H9 (cell line): ENCODE results near the gene ALDH5A1. TPM values are rescaled to one million over a fixed set of nuclear protein-coding genes. Genes with fewer than 3 reads are reported as not detected.

Experiments used
- DNase-seq: peaks from one replicate; pipeline ENCODE4 v3.0.0-alpha.2; 2017
- H2AFZ ChIP-seq: one replicate; pipeline ENCODE4 v1.6.1; 2013; ENCODE audit warnings: mild to moderate bottlenecking, low read length, control low read depth, moderate library complexity
- H2AK5ac ChIP-seq: 2 replicates; pipeline ENCODE4 v1.6.1; 2013; ENCODE audit warnings: low read length, control low read depth, mixed read lengths; ENCODE audit not compliant: insufficient read length
- H2BK120ac ChIP-seq: one replicate; pipeline ENCODE4 v1.6.1; 2013; ENCODE audit warnings: low read depth, mild to moderate bottlenecking, low read length, control low read depth, inconsistent platforms; ENCODE audit not compliant: poor library complexity, severe bottlenecking
- H2BK12ac ChIP-seq: 2 replicates; pipeline ENCODE4 v1.6.1; 2013; ENCODE audit warnings: low read length, control low read depth, mixed read lengths, low read depth; ENCODE audit not compliant: insufficient read length
- H2BK15ac ChIP-seq: 2 replicates; pipeline ENCODE4 v1.6.1; 2013; ENCODE audit warnings: low read depth, low read length, control low read depth
- H2BK20ac ChIP-seq: one replicate; pipeline ENCODE4 v1.6.1; 2013; ENCODE audit warnings: low read depth, mild to moderate bottlenecking, low read length, control low read depth, inconsistent platforms; ENCODE audit not compliant: poor library complexity, severe bottlenecking
- H2BK5ac ChIP-seq: 2 replicates; pipeline ENCODE4 v1.6.1; 2013; ENCODE audit warnings: low read length, control low read depth, mixed read lengths; ENCODE audit not compliant: insufficient read length
- H3K14ac ChIP-seq: 2 replicates; pipeline ENCODE4 v1.6.1; 2013; ENCODE audit warnings: low read length, control low read depth; ENCODE audit not compliant: insufficient read depth
- H3K18ac ChIP-seq: 2 replicates; pipeline ENCODE4 v1.6.1; 2013; ENCODE audit warnings: low read depth, mild to moderate bottlenecking, mixed read lengths, low read length, control low read depth; ENCODE audit not compliant: insufficient read length
- H3K23ac ChIP-seq: 2 replicates; pipeline ENCODE4 v1.6.1; 2013; ENCODE audit warnings: low read length, control low read depth, mixed read lengths, low read depth; ENCODE audit not compliant: insufficient read length
- H3K23me2 ChIP-seq: 2 replicates; pipeline ENCODE4 v1.6.1; 2013; ENCODE audit warnings: low read depth, mild to moderate bottlenecking, mixed read lengths, low read length, control low read depth; ENCODE audit not compliant: insufficient read length, poor library complexity, severe bottlenecking
- H3K27ac ChIP-seq: 2 replicates; pipeline ENCODE4 v1.5.1; 2013; ENCODE audit warnings: low read length, control low read depth, mixed read lengths, low read depth; ENCODE audit not compliant: insufficient read length
- H3K27me3 ChIP-seq: 2 replicates; pipeline ENCODE4 v1.6.1; 2013; ENCODE audit warnings: low read length, control low read depth, inconsistent platforms; ENCODE audit not compliant: insufficient read depth
- H3K4ac ChIP-seq: 2 replicates; pipeline ENCODE4 v1.6.1; 2013; ENCODE audit warnings: low read depth, mild to moderate bottlenecking, control low read depth, inconsistent platforms, low read length, moderate library complexity
- H3K4me1 ChIP-seq: 2 replicates; pipeline ENCODE4 v1.6.1; 2013; ENCODE audit warnings: low read length, control low read depth, inconsistent platforms; ENCODE audit not compliant: insufficient read depth
- H3K4me2 ChIP-seq: 2 replicates; pipeline ENCODE4 v1.6.1; 2013; ENCODE audit warnings: low read length, control low read depth, mixed read lengths; ENCODE audit not compliant: insufficient read length, insufficient read depth
- H3K56ac ChIP-seq: 2 replicates; pipeline ENCODE4 v1.6.1; 2013; ENCODE audit warnings: low read depth, mild to moderate bottlenecking, mixed read lengths, low read length, control low read depth; ENCODE audit not compliant: insufficient read length
- H3K79me1 ChIP-seq: 2 replicates; pipeline ENCODE4 v1.6.1; 2013; ENCODE audit warnings: low read depth, mild to moderate bottlenecking, moderate library complexity, low read length, control low read depth, inconsistent platforms; ENCODE audit not compliant: insufficient read depth, poor library complexity, severe bottlenecking
- H3K79me2 ChIP-seq: 2 replicates; pipeline ENCODE4 v1.6.1; 2013; ENCODE audit warnings: low read length, control low read depth, inconsistent platforms; ENCODE audit not compliant: insufficient read depth
- H3K9ac ChIP-seq: 2 replicates; pipeline ENCODE4 v1.6.1; 2013; ENCODE audit warnings: low read length, control low read depth, mixed read lengths; ENCODE audit not compliant: insufficient read length; ENCODE audit errors: extremely low read depth
- H3K9me3 ChIP-seq: one replicate; pipeline ENCODE4 v1.6.1; 2013; ENCODE audit warnings: low read depth, low read length, inconsistent platforms; ENCODE audit not compliant: control insufficient read depth
- H3T11ph ChIP-seq: one replicate; pipeline ENCODE4 v1.6.1; 2013; ENCODE audit warnings: mild to moderate bottlenecking, low read length, control low read depth, inconsistent platforms
- H4K20me1 ChIP-seq: one replicate; pipeline ENCODE4 v1.6.1; 2013; ENCODE audit not compliant: control insufficient read depth, insufficient read length, insufficient read depth
- H4K5ac ChIP-seq: 2 replicates; pipeline ENCODE4 v1.6.1; 2013; ENCODE audit warnings: low read depth, mild to moderate bottlenecking, mixed read lengths, low read length, control low read depth; ENCODE audit not compliant: insufficient read length
- H4K8ac ChIP-seq: replicated peaks from 2 replicates; pipeline ENCODE4 v1.6.1; 2013; ENCODE audit warnings: low read length, control low read depth, mixed read lengths, low read depth; ENCODE audit not compliant: insufficient read length
- H4K91ac ChIP-seq: 2 replicates; pipeline ENCODE4 v1.6.1; 2013; ENCODE audit warnings: low read depth, mild to moderate bottlenecking, moderate library complexity, mixed read lengths, low read length, control low read depth; ENCODE audit not compliant: insufficient read length
- H3K27ac Mint-ChIP-seq, 3 experiments: 2 replicates in 2 of 3; 3 replicates in 1 of 3; pipeline ENCODE4 v1.8.0; 2020 to 2021; ENCODE audit warnings: mixed read lengths in 3 of 3, mild to moderate bottlenecking in 1 of 3, moderate library complexity in 1 of 3
- H3K27me3 Mint-ChIP-seq: 2 replicates; pipeline ENCODE4 v1.8.0; 2021; ENCODE audit warnings: low read depth, mild to moderate bottlenecking, moderate library complexity, mixed read lengths
- H3K36me3 Mint-ChIP-seq, 3 experiments: 2 replicates in 2 of 3; 3 replicates in 1 of 3; pipeline ENCODE4 v1.8.0; 2020 to 2021; ENCODE audit warnings: low read depth in 3 of 3, mixed read lengths in 3 of 3; ENCODE audit not compliant: insufficient read depth in 1 of 3
- H3K4me1 Mint-ChIP-seq, 2 experiments: 2 replicates each; pipeline ENCODE4 v1.8.0; 2020; ENCODE audit warnings: mixed read lengths in 2 of 2
- H3K4me3 Mint-ChIP-seq, 2 experiments: 2 replicates in 1 of 2; 3 replicates in 1 of 2; pipeline ENCODE4 v1.8.0; 2020 to 2021; ENCODE audit warnings: mild to moderate bottlenecking in 2 of 2, mixed read lengths in 2 of 2, moderate library complexity in 1 of 2
- H3K9me3 Mint-ChIP-seq, 2 experiments: 2 replicates in 1 of 2; 3 replicates in 1 of 2; pipeline ENCODE4 v1.8.0; 2020; ENCODE audit warnings: mild to moderate bottlenecking in 2 of 2, mixed read lengths in 2 of 2, moderate library complexity in 1 of 2
- WGBS: extraction: QIAGEN DNeasy Blood & Tissue Kit; methylation state at CpG from one replicate; pipeline ENCODE4 v1.1.7; 2013; ENCODE audit warnings: missing lambda C conversion rate, low lambda C conversion rate, mixed read lengths; ENCODE audit not compliant: insufficient read length; ENCODE audit errors: extremely low coverage; 5-methylcytosine and 5-hydroxymethylcytosine counted together
- total RNA-seq: library from RNA; stranded (reverse); gene quantifications from 2 replicates; pipeline ENCODE4 v1.2.1, GENCODE V29; 2021
- TF ChIP-seq, protein P1 (sequence below): fragments of 200-600 bp; sonication (generic); conservative IDR thresholded peaks from 3 replicates; pipeline ENCODE4 v1.8.0; 2021; ENCODE audit warnings: antibody characterized with exemption, mild to moderate bottlenecking

ALDH5A1 gene
- total RNA-seq, 1 experiment from 2014 or later, result 5.4 TPM

DNA sequence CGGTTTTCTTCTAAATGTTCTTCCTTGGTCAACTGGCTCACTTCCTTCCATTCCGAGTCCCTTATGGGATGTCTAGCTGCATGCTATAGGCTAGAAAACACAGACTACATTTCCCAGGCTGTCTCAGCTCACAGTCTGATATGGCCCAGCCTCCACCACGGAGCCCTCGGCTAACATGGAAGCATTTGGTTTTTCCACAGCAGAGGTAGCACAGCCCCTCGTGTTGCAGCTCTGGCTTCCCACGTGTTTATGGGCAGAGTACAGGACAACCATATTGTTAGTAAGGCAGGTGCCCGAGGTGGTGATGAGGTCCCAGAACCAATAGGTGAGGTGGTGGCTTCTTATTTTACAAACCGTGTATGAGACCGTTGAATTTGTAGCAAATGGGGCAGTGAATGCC is 14.1 kb upstream of the ALDH5A1 start:
- H4K8ac ChIP-seq, result no peak overlapping the region
- H2BK12ac ChIP-seq, result no peak overlapping the region
- H4K20me1 ChIP-seq, result no peaks in the 10 kb centered on the region
- H3K79me2 ChIP-seq, result no peaks in the 10 kb centered on the region
- H3K79me1 ChIP-seq, result no peaks in the 10 kb centered on the region
- no peak overlapping the region for H2BK5ac ChIP-seq
- DNase-seq, result no peak
- no peak overlapping the region for H2BK20ac ChIP-seq
- no peak overlapping the region for H3K9ac ChIP-seq
- no peak overlapping the region for H4K91ac ChIP-seq
- H3K14ac ChIP-seq, result no peak overlapping the region
- no peaks in the 10 kb centered on the region for H3K23me2 ChIP-seq
- H3K9me3 Mint-ChIP-seq, result peaks cover 7 to 11% of the 10 kb centered on the region in 2 experiments; a peak in 4 of 5 replicates
- H2BK15ac ChIP-seq, result no peak overlapping the region
- no peak overlapping the region for H3K56ac ChIP-seq
- H3K23ac ChIP-seq, result no peak overlapping the region
- H3K27me3 Mint-ChIP-seq, result no peaks in the 10 kb centered on the region
- no peaks in the 10 kb centered on the region for H3K27me3 ChIP-seq
- H4K5ac ChIP-seq, result no peak overlapping the region
- no peak overlapping the region for H2BK120ac ChIP-seq
- H3T11ph ChIP-seq, result no peak overlapping the region
- no CpG with 5 or more reads among the region's 9 CpGs for WGBS
- H3K4me1 Mint-ChIP-seq, result no peaks in the 10 kb centered on the region
- H2AK5ac ChIP-seq, result no peak overlapping the region
- H3K18ac ChIP-seq, result no peak overlapping the region
- no peak overlapping the region for H3K27ac ChIP-seq
- H3K9me3 ChIP-seq, result no peaks in the 10 kb centered on the region
- H3K27ac Mint-ChIP-seq, result no peak overlapping the region; a peak in 1 of 7 replicates
- H3K4me1 ChIP-seq, result no peaks in the 10 kb centered on the region
- H3K4me3 Mint-ChIP-seq, result no peak overlapping the region
- TF ChIP-seq, protein P1, sequence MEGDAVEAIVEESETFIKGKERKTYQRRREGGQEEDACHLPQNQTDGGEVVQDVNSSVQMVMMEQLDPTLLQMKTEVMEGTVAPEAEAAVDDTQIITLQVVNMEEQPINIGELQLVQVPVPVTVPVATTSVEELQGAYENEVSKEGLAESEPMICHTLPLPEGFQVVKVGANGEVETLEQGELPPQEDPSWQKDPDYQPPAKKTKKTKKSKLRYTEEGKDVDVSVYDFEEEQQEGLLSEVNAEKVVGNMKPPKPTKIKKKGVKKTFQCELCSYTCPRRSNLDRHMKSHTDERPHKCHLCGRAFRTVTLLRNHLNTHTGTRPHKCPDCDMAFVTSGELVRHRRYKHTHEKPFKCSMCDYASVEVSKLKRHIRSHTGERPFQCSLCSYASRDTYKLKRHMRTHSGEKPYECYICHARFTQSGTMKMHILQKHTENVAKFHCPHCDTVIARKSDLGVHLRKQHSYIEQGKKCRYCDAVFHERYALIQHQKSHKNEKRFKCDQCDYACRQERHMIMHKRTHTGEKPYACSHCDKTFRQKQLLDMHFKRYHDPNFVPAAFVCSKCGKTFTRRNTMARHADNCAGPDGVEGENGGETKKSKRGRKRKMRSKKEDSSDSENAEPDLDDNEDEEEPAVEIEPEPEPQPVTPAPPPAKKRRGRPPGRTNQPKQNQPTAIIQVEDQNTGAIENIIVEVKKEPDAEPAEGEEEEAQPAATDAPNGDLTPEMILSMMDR, result no peak
- no peak overlapping the region for H3K4ac ChIP-seq
- H3K36me3 Mint-ChIP-seq, result peaks cover 11 to 22% (median 19%) of the 10 kb centered on the region in 3 experiments
- H2AFZ ChIP-seq, result no peak overlapping the region
- no peak overlapping the region for H3K4me2 ChIP-seq
